Uterus (tissue), 2 donors: ENCODE measurements around the gene HS3ST4.
"Not testable (repeated sequence)": the region's sequence is repeated elsewhere in the genome, so short reads cannot be mapped to it uniquely, and the experiment has no call there.

Source experiments
- CTCF ChIP-seq, 4 experiments: fragments of 200-600 bp in 2 of 4; fragments of 450-650 bp in 2 of 4; sonication (generic) in 2 of 4; IDR thresholded peaks; one replicate each; pipeline ENCODE4 v1.5.1; 2016 to 2019; ENCODE audit warnings: antibody characterized with exemption in 4 of 4, mild to moderate bottlenecking in 2 of 4, moderate library complexity in 1 of 4
- POLR2A ChIP-seq, 2 donors: fragments of 450-650 bp; IDR thresholded peaks; one replicate each; pipeline ENCODE4 v1.6.1; 2016; ENCODE audit warnings: antibody characterized with exemption in 2 of 2, mild to moderate bottlenecking in 1 of 2, moderate library complexity in 1 of 2

GRCh38 chr16:26098206-26098605, 406.4 kb downstream of the HS3ST4 start:
- not testable (repeated sequence) for TF ChIP-seq CTCF, POLR2A (IDR thresholded peaks at IDR 0.05)
